Muscle layer of colon (tissue), 2 donors: ENCODE measurements around the gene DUS2.
"Not testable (repeated sequence)": the region's sequence is repeated elsewhere in the genome, so short reads cannot be mapped to it uniquely, and the experiment has no call there.

Source experiments
- H3K27ac ChIP-seq: one replicate; pipeline ENCODE4 v1.7.0; 2013; ENCODE audit warnings: low read depth, mild to moderate bottlenecking, low read length, moderate library complexity
- H3K27me3 ChIP-seq, 2 donors: one replicate each; pipeline ENCODE4 v1.7.0; 2013; ENCODE audit warnings: low read length in 2 of 2, mild to moderate bottlenecking in 2 of 2; ENCODE audit not compliant: insufficient read depth in 2 of 2, control insufficient read depth in 1 of 2
- H3K36me3 ChIP-seq: one replicate; pipeline ENCODE4 v1.7.0; 2013; ENCODE audit warnings: mild to moderate bottlenecking, low read length; ENCODE audit not compliant: insufficient read depth
- H3K4me1 ChIP-seq: one replicate; pipeline ENCODE4 v1.7.0; 2013; ENCODE audit warnings: mild to moderate bottlenecking, low read length; ENCODE audit not compliant: insufficient read depth
- H3K4me3 ChIP-seq, 2 donors: one replicate each; pipeline ENCODE4 v1.7.0; 2013; ENCODE audit warnings: low read length in 2 of 2, low read depth in 1 of 2, mild to moderate bottlenecking in 1 of 2, moderate library complexity in 1 of 2
- H3K9ac ChIP-seq: one replicate; pipeline ENCODE4 v1.7.0; 2013; ENCODE audit warnings: low read length
- H3K9me3 ChIP-seq: one replicate; pipeline ENCODE4 v1.7.0; 2013; ENCODE audit warnings: mild to moderate bottlenecking, low read length
- donor health status: abdominal sarcoma.
- donor health status: Adenocarcinoma of cecum.

The DUS2 gene

DNA sequence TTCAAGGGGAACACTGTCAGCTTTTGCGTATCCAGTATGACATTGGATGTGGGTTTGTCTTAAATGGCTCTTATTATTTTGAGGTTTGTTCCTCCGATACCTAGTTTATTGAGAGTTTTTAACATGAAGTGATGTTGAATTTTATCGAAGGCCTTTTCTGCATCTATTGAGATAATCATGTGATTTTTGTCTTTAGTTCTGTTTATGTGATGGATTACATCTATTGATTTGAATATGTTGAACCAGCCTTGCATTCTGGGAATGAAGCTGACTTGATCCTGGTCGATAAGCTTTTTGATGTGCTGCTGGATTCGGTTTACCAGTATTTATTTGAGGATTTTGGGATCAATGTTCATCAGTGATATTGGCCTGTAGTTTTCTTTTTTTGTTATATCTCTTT is 86.1 kb downstream of the DUS2 start:
- H3K4me3 ChIP-seq, H3K4me1 ChIP-seq, H3K9ac ChIP-seq, H3K9me3 ChIP-seq, H3K27ac ChIP-seq, H3K27me3 ChIP-seq, H3K36me3 ChIP-seq: not testable (repeated sequence)

DNA sequence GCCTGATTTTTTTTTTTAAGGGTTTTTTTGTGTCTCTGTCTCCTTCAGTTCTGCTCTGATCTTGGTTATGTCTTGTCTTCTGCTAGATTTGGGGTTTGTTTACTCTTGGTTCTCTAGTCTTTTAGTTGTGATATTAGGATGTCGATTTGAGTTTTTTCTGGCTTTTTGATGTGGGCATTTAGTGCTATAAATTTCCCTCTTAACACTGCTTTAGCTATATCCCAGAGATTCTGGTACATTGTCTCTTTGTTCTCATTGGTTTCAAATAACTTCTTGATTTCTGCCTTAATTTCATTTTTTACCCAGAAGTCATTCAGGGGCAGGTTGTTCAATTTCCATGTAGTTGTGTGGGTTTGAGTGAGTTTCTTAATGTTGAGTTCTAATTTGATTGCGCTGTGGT is 87.5 kb downstream of the DUS2 start:
- H3K9ac ChIP-seq, H3K9me3 ChIP-seq, H3K27ac ChIP-seq, H3K4me1 ChIP-seq, H3K27me3 ChIP-seq, H3K36me3 ChIP-seq, H3K4me3 ChIP-seq: not testable (repeated sequence)

- Histone ChIP-seq H3K27ac (no peak overlapping the region), H3K27me3 (no peaks in the 10 kb centered on the region), H3K9ac (no peak overlapping the region), H3K4me1 (no peaks in the 10 kb centered on the region), H3K36me3 (no peaks in the 10 kb centered on the region), H3K4me3 (no peak overlapping the region), H3K9me3 (no peaks in the 10 kb centered on the region)
These were observed 88.3 kb downstream of the DUS2 start for GRCh38 chr16:68111379-68111778.

GRCh38 chr16:68113059-68113761 is 90.1 kb downstream of the DUS2 start:
- Histone ChIP-seq H3K27ac (no peak overlapping the region), H3K36me3 (no peaks in the 10 kb centered on the region), H3K9me3 (no peaks in the 10 kb centered on the region), H3K9ac (no peak overlapping the region), H3K4me3 (no peak overlapping the region), H3K27me3 (no peaks in the 10 kb centered on the region), H3K4me1 (no peaks in the 10 kb centered on the region)

- no peaks in the 10 kb centered on the region for H3K36me3 ChIP-seq
- H3K27me3 ChIP-seq, result no peaks in the 10 kb centered on the region
- H3K9ac ChIP-seq, result no peak overlapping the region
- no peak overlapping the region for H3K4me3 ChIP-seq
- no peaks in the 10 kb centered on the region for H3K4me1 ChIP-seq
- no peaks in the 10 kb centered on the region for H3K9me3 ChIP-seq
- H3K27ac ChIP-seq, result no peak overlapping the region
These were observed 90.7 kb downstream of the DUS2 start for GRCh38 chr16:68113765-68114240.

DNA sequence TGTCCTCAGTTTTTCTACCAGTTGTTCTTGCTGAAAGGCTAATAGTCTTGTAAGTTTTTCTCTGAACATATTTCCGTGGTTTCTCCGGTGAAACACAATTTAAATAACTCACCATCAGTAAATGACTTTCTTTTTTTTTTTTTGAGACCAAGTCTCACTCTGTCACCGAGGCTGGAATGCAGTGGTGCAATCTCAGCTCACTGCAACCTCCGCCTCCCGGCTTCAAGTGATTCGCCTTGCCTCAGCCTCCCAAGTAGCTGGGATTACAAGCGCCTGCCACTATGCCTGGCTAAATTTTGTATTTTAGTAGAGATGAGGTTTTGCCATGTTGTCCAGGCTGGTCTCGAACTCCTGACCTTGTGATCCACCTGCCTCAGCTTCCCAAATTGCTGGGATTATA is 91.9 kb downstream of the DUS2 start:
- H3K27me3 ChIP-seq, H3K9ac ChIP-seq, H3K9me3 ChIP-seq, H3K36me3 ChIP-seq, H3K27ac ChIP-seq, H3K4me3 ChIP-seq, H3K4me1 ChIP-seq: not testable (repeated sequence)

- Histone ChIP-seq H3K36me3 (no peaks in the 10 kb centered on the region), H3K9me3 (no peaks in the 10 kb centered on the region), H3K4me1 (no peaks in the 10 kb centered on the region), H3K9ac (no peak overlapping the region), H3K4me3 (no peak overlapping the region), H3K27ac (no peak overlapping the region), H3K27me3 (no peaks in the 10 kb centered on the region)
These were observed 92.8 kb downstream of the DUS2 start for GRCh38 chr16:68115851-68116250.

DNA sequence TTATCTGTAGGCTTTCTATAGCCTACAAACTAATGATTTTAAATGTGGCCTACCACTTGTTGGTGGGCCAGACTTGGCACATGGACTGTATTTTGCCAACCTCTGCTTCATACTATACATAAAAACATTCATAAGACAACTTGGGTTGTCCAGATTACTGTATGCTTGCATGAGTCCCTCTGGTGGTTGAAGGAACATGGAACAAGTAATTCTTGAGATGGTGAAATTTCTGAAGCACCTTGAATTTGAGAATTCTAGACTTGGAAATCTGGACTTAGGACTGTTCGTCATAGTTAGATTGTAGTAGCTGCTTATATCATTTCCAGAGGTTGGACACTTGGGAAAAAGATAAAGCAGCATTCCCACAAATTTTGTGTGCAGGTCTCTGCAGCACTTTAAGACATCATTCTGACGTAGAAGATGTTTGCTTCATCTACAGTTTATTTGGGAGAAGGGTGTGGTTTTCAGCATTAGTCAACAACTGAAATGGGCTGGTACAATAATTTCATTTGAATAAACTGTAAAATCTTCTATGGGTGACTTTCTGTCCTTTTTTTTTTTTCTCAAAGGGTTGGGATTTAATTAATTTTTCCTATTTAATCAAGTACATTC is 93.3 kb downstream of the DUS2 start:
- Histone ChIP-seq H3K27me3 (no peaks in the 10 kb centered on the region), H3K4me3 (no peak overlapping the region), H3K27ac (no peak overlapping the region), H3K4me1 (no peaks in the 10 kb centered on the region), H3K9ac (no peak overlapping the region), H3K36me3 (no peaks in the 10 kb centered on the region), H3K9me3 (no peaks in the 10 kb centered on the region)

DNA sequence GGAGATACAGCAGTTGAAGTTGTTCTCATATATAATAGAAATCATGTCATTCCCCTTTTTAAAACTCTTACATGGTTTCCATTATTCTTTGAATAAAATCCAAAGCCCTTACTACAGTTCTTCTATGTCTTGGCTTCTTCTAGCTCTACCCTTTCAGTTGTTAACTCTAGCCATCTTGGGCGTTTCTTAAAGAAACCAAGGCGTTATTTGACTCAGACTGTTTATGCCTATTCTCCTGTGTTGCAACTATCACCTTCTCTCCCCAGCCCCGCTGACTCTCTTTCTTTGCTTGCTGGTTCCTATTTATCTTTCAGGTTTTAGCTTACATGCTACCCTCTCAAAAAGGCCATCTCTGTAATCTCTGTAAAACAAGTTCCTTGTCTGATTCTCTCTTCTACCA is 94.8 kb downstream of the DUS2 start:
- H3K27me3 ChIP-seq, result no peaks in the 10 kb centered on the region
- H3K4me3 ChIP-seq, result no peak overlapping the region
- no peaks in the 10 kb centered on the region for H3K4me1 ChIP-seq
- no peaks in the 10 kb centered on the region for H3K36me3 ChIP-seq
- no peak overlapping the region for H3K9ac ChIP-seq
- no peaks in the 10 kb centered on the region for H3K9me3 ChIP-seq
- H3K27ac ChIP-seq, result no peak overlapping the region

DNA sequence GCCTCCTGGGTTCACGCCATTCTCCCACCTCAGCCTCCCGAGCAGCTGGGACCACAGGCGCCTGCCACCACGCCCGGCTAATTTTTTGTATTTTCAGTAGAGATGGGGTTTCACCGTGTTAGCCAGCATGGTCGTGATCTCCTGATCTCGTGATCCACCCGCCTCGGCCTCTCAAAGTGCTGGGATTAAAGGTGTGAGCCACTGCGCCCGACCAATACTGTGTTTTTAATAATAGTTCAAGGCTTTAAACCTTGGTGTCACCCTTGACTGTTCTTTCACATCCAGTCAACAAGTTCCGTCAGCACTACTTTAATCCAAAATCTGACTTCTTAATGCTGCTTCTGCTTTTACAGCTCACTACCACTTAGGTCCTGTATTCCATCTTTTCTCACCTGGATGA is 95.9 kb downstream of the DUS2 start:
- H3K9me3 ChIP-seq, H3K9ac ChIP-seq, H3K4me3 ChIP-seq, H3K36me3 ChIP-seq, H3K27ac ChIP-seq, H3K27me3 ChIP-seq, H3K4me1 ChIP-seq: not testable (repeated sequence)

DNA sequence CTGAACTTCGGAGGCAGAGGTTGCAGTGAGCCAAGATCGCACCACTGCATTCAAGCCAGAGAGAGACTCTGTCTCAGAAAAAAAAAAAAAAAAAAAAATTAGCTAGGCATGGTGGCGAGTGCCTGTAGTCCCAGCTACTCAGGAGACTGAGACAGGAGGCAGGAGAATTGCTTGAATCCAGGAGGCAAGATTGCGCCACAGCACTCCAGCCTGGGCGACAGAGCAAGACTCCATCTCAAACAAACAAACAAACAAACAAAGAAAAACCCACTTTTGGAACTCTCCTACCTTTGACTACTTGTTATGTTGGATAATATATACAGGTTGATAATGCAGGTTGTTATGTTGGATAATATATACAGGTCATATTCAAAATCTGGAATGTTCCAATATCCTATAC is 97.4 kb downstream of the DUS2 start:
- not testable (repeated sequence) for H3K27ac ChIP-seq, H3K4me3 ChIP-seq, H3K4me1 ChIP-seq, H3K9ac ChIP-seq, H3K27me3 ChIP-seq, H3K36me3 ChIP-seq, H3K9me3 ChIP-seq

DNA sequence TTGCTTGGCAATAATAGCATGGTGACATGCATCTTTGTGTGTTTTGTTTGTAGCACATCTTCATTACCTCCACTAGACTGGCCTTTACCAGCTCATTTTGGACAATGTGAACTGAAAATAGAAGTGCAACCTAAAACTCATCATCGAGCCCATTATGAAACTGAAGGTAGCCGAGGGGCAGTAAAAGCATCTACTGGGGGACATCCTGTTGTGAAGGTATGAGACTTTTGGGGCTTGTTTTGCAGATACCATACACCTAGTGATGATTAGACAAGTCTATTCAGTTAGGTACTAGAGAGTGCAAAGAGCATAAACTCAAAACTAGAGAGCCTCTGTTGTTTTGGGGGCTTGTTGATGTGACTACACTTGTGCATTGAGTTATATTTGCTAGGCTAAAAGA is 103.3 kb downstream of the DUS2 start:
- no peaks in the 10 kb centered on the region for H3K9me3 ChIP-seq
- H3K4me3 ChIP-seq, result no peak overlapping the region
- H3K4me1 ChIP-seq, result peaks cover 8% of the 10 kb centered on the region
- no peak overlapping the region for H3K27ac ChIP-seq
- no peak overlapping the region for H3K9ac ChIP-seq
- H3K36me3 ChIP-seq, result peaks cover 5% of the 10 kb centered on the region
- H3K27me3 ChIP-seq, result no peaks in the 10 kb centered on the region
